Measurements from ENCODE around the gene UBXN4.

DNA sequence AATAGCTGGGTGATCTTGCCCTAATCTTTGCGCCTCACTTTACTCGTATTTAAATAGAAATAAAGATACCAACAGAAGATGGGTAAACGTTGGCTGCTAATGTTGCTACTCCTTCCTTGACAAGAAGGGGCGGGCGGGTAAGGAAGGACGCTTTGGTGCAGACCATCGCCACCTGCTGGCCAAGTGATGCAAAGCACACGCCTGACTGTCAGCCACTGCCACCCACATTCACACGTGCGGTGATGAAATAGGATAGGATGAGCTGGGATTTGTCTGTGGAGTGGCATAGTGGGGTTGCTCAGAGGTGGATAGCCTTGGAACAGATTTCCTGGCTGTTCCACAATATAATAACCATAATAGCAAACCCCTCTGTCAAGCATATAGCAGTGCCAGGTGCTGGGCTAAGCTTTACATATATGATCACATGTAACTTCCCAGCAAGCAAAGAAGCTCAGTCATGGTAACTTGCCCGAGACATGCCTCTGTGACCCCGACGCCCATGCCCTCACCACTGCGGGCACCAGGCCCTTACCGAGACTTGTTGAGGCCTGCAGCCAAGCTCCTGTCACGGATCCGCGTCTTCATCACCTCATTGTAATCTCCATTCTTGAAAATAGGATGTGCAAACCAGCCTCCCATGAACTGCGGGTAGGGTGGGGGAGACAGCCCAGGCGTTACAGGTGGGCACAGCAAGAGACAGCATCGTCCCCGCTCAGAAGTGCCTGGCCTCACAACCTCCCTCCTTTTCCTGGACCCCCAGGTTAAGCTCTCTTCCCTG lies 56.0 kb downstream of the UBXN4 start:
- TF ChIP-seq CTCF (conservative IDR thresholded peaks at IDR 0.05; ENCODE audit: low read length) (peak; percentile 98), EZH2phosphoT487 (IDR thresholded peaks at IDR 0.05; ENCODE audit: borderline replicate concordance) (no peak)

Data from Loucy (cell line).